ENCODE measurements around the gene FOXO4. TPM values are rescaled to one million over a fixed set of nuclear protein-coding genes. Genes with fewer than 3 reads are reported as not detected.

The FOXO4 gene
- total and polyA plus RNA-seq, 8 donors = 13.2 to 21.4 (median 19.1) TPM

DNA sequence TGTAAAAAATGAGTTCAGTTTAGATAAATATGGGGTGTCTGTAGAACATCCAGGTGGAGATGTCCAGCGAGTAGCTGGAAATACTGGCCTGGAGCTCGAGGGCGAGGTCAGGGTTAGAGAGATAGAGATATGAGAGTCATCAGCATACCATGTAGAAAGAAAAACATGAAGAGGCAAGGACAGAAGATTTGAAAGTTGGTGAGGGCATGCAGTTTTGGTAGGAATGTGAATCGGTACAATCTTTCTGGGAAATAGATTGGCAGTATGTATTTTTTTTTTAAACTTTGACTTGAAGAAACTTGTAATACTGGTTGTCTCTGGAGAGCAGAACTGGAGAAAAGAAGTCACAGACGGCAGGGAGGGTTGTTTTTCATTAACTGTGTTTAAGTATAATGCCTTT is 25.1 kb upstream of the FOXO4 start:
- H3K27ac ChIP-seq = no peak overlapping the region
- intact Hi-C loops (cut with DNase I) = no loop called here

GRCh38 chrX:71081330-71082123 is 14.1 kb upstream of the FOXO4 start:
- TF ChIP-seq, protein P1, sequence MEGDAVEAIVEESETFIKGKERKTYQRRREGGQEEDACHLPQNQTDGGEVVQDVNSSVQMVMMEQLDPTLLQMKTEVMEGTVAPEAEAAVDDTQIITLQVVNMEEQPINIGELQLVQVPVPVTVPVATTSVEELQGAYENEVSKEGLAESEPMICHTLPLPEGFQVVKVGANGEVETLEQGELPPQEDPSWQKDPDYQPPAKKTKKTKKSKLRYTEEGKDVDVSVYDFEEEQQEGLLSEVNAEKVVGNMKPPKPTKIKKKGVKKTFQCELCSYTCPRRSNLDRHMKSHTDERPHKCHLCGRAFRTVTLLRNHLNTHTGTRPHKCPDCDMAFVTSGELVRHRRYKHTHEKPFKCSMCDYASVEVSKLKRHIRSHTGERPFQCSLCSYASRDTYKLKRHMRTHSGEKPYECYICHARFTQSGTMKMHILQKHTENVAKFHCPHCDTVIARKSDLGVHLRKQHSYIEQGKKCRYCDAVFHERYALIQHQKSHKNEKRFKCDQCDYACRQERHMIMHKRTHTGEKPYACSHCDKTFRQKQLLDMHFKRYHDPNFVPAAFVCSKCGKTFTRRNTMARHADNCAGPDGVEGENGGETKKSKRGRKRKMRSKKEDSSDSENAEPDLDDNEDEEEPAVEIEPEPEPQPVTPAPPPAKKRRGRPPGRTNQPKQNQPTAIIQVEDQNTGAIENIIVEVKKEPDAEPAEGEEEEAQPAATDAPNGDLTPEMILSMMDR (IDR thresholded peaks at IDR 0.05) = no peak
- H3K4me1 ChIP-seq = no peaks in the 10 kb centered on the region
- no peak for DNase-seq
- no peak for ATAC-seq
- no peak overlapping the region for H3K4me3 ChIP-seq
- intact Hi-C loops (cut with DNase I) = no loop called here
- H3K9me3 ChIP-seq = no peaks in the 10 kb centered on the region
- no peak overlapping the region for H3K27ac ChIP-seq
- H3K36me3 ChIP-seq = no peaks in the 10 kb centered on the region
- H3K27me3 ChIP-seq = no peaks in the 10 kb centered on the region

More for the DNA sequence above, 25.1 kb upstream of the FOXO4 start:
- Histone ChIP-seq H3K27me3 (no peaks in the 10 kb centered on the region), H3K4me1 (peaks cover 0 to 8% of the 10 kb centered on the region in 2 donors), H3K36me3 (no peaks in the 10 kb centered on the region), H3K9me3 (no peaks in the 10 kb centered on the region), H3K4me3 (no peak overlapping the region)
- ATAC-seq (no peak), DNase-seq (no peak)
- TF ChIP-seq, protein P1 (IDR thresholded peaks at IDR 0.05) = no peak

DNA sequence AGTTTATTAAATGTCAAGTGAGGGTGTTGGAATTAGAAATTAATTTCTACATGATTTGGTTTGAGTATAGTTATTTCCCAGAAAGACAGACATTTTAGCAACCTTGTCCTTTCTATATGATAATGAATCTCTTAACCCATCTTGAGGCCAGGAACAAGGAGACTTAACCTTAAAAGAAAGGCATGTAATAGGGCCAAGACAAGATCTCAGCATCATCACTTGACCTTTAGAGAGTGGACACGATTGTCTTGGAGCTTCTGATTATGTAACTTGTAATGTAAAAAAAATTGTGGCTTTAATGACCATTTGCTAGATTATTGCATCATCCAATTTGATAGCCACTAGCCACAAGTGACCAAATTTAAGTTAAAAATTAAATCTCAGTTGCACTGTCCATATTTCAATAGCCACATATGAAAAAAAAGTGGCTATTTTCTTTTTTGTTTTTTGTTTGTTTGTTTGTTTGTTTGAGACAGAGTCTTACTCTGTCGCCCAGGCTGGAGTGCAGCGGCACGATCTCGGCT is 13.5 kb upstream of the FOXO4 start:
- H3K4me3 ChIP-seq = no peak overlapping the region
- no peaks in the 10 kb centered on the region for H3K27me3 ChIP-seq
- TF ChIP-seq, protein P1 (IDR thresholded peaks at IDR 0.05) = no peak
- DNase-seq (no peak), ATAC-seq (no peak)
- no peaks in the 10 kb centered on the region for H3K36me3 ChIP-seq
- H3K27ac ChIP-seq = no peak overlapping the region
- no peaks in the 10 kb centered on the region for H3K4me1 ChIP-seq
- H3K9me3 ChIP-seq = no peaks in the 10 kb centered on the region
- intact Hi-C loops (cut with DNase I) = no loop called here

GRCh38 chrX:71082822-71083221 is 12.8 kb upstream of the FOXO4 start:
- Histone ChIP-seq H3K4me1 (no peaks in the 10 kb centered on the region), H3K27ac (no peak overlapping the region), H3K4me3 (no peak overlapping the region), H3K27me3 (no peaks in the 10 kb centered on the region), H3K36me3 (no peaks in the 10 kb centered on the region), H3K9me3 (no peaks in the 10 kb centered on the region)
- no peak for DNase-seq
- TF ChIP-seq, protein P1 (IDR thresholded peaks at IDR 0.05) = no peak
- intact Hi-C loops (cut with DNase I) = no loop called here
- no peak for ATAC-seq

GRCh38 chrX:71085900-71086299 is 9.8 kb upstream of the FOXO4 start:
- ATAC-seq = no peak
- TF ChIP-seq, protein P1 (IDR thresholded peaks at IDR 0.05) = no peak
- no peak overlapping the region for H3K4me3 ChIP-seq
- no peak for DNase-seq
- intact Hi-C loops (cut with DNase I) = no loop called here
- H3K36me3 ChIP-seq = no peaks in the 10 kb centered on the region
- H3K9me3 ChIP-seq = no peaks in the 10 kb centered on the region
- H3K27me3 ChIP-seq = no peaks in the 10 kb centered on the region
- H3K4me1 ChIP-seq = no peaks in the 10 kb centered on the region
- H3K27ac ChIP-seq = no peak overlapping the region
